Suprapubic skin (tissue), 4 donors: ENCODE data around the gene KCNJ4.

Experiments used
- CTCF ChIP-seq, 2 donors: fragments of 200-600 bp in 1 of 2; fragments of 450-650 bp in 1 of 2; sonication (generic) in 1 of 2; IDR thresholded peaks; one replicate each; pipeline ENCODE4 v1.5.1; 2016 to 2019; ENCODE audit warnings: antibody characterized with exemption in 2 of 2, mild to moderate bottlenecking in 1 of 2, moderate library complexity in 1 of 2
- EP300 ChIP-seq: sonication (generic); formaldehyde crosslinking; IDR thresholded peaks from one replicate; pipeline ENCODE4 v1.6.1; 2017; ENCODE audit warnings: antibody characterized with exemption
- POLR2A ChIP-seq, 2 donors: fragments of 450-650 bp; IDR thresholded peaks; one replicate each; pipeline ENCODE4 v1.6.1; 2017; ENCODE audit warnings: antibody characterized with exemption in 2 of 2, mild to moderate bottlenecking in 2 of 2, moderate library complexity in 2 of 2
- POLR2AphosphoS5 ChIP-seq, 3 donors: sonication (generic); formaldehyde crosslinking; IDR thresholded peaks; one replicate each; pipeline ENCODE4 v1.6.1; 2017; ENCODE audit warnings: antibody characterized with exemption in 3 of 3

GRCh38 chr22:38397189-38398085, 57.6 kb downstream of the KCNJ4 start:
- TF ChIP-seq CTCF (IDR thresholded peaks at IDR 0.05): no peak
- no peak for TF ChIP-seq POLR2AphosphoS5 (IDR thresholded peaks at IDR 0.05)
- no peak for TF ChIP-seq POLR2A (IDR thresholded peaks at IDR 0.05)
- TF ChIP-seq EP300: no peak
